Type B pancreatic cell (in vitro differentiated cells): ENCODE results near the gene AHRR. TPM values are rescaled to one million over a fixed set of nuclear protein-coding genes. Genes with fewer than 3 reads are reported as not detected.

Experiments
- DNase-seq: peaks from one replicate; pipeline ENCODE4 v3.0.0; 2021; ENCODE audit warnings: mixed read lengths; ENCODE audit not compliant: unreplicated experiment; ENCODE audit errors: extremely low spot score
- H3K27ac Mint-ChIP-seq: 2 replicates; pipeline ENCODE4 v1.8.0; 2021; ENCODE audit warnings: mild to moderate bottlenecking, mixed read lengths
- H3K27me3 Mint-ChIP-seq: 2 replicates; pipeline ENCODE4 v1.8.0; 2021; ENCODE audit warnings: mixed read lengths
- H3K36me3 Mint-ChIP-seq: 2 replicates; pipeline ENCODE4 v1.8.0; 2021; ENCODE audit warnings: mixed read lengths
- H3K4me1 Mint-ChIP-seq: one replicate; pipeline ENCODE4 v1.8.0; 2021; ENCODE audit warnings: mixed read lengths; ENCODE audit not compliant: unreplicated experiment
- H3K4me3 Mint-ChIP-seq: 2 replicates; pipeline ENCODE4 v1.8.0; 2021; ENCODE audit warnings: mild to moderate bottlenecking, mixed read lengths
- H3K9me3 Mint-ChIP-seq: 2 replicates; pipeline ENCODE4 v1.8.0; 2021; ENCODE audit warnings: mixed read lengths
- CTCF ChIP-seq: fragments of 200-600 bp; sonication (generic); conservative IDR thresholded peaks from 2 replicates; pipeline ENCODE4 v1.5.0; 2021; ENCODE audit warnings: antibody characterized with exemption, mild to moderate bottlenecking
- total RNA-seq: library from RNA; stranded (reverse); gene quantifications from 2 replicates; pipeline ENCODE4 v1.2.1, GENCODE V29; 2021; ENCODE audit warnings: low replicate concordance

AHRR gene
- total RNA-seq, 1 donor from 2014 or later, result 13.4 TPM

DNA sequence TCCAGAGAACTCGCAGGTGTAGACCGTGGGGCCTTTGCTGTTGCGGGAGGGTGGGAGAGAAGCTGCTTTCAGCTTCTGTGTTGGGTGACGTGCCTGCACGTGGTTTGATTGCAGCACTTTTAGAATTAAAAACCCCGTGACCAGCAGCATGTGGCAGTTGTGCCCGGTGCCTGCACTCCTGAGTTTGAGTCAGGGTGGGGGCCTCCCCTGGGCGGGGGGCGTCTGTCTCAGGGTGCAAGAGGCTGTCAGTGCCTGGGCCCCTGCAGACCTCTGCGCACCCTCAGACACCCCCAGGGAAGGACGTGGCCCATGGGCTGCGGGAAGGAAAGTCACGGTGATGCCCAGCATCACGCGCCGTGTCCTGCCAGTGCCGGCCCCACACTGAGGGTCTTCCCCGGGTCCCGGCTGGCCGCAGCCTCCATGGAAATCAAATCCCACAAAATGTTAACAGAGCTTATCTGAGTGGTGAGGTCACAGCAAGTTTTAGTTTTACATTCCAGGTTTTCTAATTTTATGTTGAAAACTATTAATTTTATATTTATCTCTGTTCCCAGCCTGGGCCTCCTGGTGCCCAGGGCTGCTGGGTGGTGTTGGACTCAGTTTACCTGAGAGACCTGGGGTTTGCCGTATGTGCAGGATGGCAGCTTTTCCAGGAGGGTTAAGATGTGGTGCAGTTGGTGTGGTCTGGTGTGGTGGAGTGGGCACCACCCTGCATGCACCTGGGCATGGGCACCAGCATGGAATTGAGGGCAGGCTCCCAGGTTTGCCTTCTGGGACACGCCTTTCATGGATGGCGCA, 33.3 kb downstream of the AHRR start:
- Mint-ChIP-seq H3K36me3 (peaks cover 8% of the 10 kb centered on the region), H3K4me1 (peaks cover 5% of the 10 kb centered on the region), H3K27me3 (no peaks in the 10 kb centered on the region), H3K4me3 (no peak overlapping the region), H3K9me3 (no peaks in the 10 kb centered on the region), H3K27ac (no peak overlapping the region)
- no peak for DNase-seq
- TF ChIP-seq CTCF, result no peak

DNA sequence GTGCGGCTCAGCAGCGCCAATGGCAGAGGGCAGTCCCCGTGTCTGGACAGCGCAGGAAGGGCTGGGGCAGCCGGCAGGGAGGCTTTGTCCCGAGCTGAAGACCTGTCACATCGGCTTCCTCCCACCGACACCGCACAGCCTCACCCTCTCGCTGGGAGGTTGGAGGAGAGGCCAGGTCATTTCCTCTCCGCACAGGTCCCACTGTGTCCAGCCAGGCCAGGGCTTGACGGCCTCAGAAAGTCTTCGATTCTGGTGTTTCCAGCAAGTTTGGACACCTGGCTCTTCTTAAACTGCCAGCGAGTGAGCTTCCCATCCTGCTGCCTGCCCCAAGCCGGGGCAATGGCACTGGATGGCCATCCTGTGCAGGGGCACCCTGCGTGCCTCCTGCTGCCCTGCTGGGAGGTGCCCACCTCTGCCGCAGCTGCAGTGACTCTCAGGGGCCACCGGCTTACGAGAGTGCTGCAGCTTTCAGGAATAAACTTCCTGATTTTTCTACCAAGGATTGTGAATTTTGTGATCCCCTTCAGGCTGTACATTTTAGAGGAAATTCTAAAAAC, 33.9 kb downstream of the AHRR start:
- no peak for DNase-seq
- H3K36me3 Mint-ChIP-seq, result peaks cover 8% of the 10 kb centered on the region

GRCh38 chr5:355958-356357, 34.4 kb downstream of the AHRR start:
- Mint-ChIP-seq H3K4me3 (no peak overlapping the region), H3K27ac (peak overlapping the region; percentile 38), H3K4me1 (peaks cover 5% of the 10 kb centered on the region), H3K36me3 (peaks cover 8% of the 10 kb centered on the region), H3K9me3 (no peaks in the 10 kb centered on the region), H3K27me3 (peaks cover 3% of the 10 kb centered on the region)
- no peak for DNase-seq
- TF ChIP-seq CTCF, result no peak

More for the DNA sequence above, 33.9 kb downstream of the AHRR start:
- Mint-ChIP-seq H3K4me1 (peaks cover 5% of the 10 kb centered on the region), H3K9me3 (no peaks in the 10 kb centered on the region), H3K27me3 (peaks cover 2% of the 10 kb centered on the region), H3K27ac (peak overlapping the region; percentile 38), H3K4me3 (no peak overlapping the region)
- TF ChIP-seq CTCF, result no peak

- H3K4me3 Mint-ChIP-seq, result no peak overlapping the region
- TF ChIP-seq CTCF, result no peak
- peaks cover 7% of the 10 kb centered on the region for H3K27me3 Mint-ChIP-seq
- DNase-seq, result peak; percentile 42
- peaks cover 5% of the 10 kb centered on the region for H3K4me1 Mint-ChIP-seq
- H3K36me3 Mint-ChIP-seq, result peaks cover 4% of the 10 kb centered on the region
- H3K9me3 Mint-ChIP-seq, result peaks cover 5% of the 10 kb centered on the region
- no peak overlapping the region for H3K27ac Mint-ChIP-seq
Observed at GRCh38 chr5:359301-359897, 37.9 kb downstream of the AHRR start.

DNA sequence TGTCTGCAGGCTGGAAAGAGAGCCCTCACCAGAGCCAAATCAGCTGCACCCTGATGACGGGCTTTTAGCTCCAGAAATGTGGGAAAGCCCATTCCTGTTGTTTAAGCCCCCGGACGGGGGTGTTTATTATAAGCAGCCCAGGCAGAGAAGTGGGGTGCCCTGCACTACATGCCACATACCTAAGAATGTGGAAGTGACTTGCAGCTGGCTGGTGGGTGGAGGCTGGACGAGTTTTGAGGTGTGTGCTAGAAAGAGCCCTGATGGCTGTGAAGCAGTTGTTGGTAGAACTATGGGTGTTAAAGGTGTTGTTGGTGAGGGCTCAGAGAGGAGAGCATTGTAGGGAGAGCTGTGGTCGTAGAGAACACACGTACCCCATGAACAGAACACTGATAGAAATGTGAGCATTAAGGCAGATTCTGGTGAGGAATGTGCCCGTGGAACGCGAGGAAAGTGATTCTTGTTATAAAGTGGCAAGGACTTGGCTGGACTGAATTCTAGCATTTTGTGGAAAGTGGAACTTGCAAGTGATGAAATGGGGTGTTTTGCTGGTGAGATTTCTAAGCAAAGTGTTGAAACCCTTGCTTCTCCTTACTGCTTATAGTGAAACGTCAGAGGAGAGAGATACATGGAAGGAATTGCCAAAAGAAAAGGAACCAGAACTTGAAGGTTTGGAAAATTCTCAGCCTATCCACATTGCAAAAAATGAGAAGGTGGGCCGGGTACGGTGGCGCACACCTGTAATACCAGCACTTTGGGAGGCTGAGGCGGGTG, 38.9 kb downstream of the AHRR start:
- Mint-ChIP-seq H3K36me3 (peaks cover 4% of the 10 kb centered on the region), H3K4me3 (no peak overlapping the region), H3K4me1 (peaks cover 5% of the 10 kb centered on the region), H3K9me3 (peaks cover 5% of the 10 kb centered on the region), H3K27ac (no peak overlapping the region), H3K27me3 (peaks cover 7% of the 10 kb centered on the region)
- no peak for TF ChIP-seq CTCF
- DNase-seq, result peak; percentile 31
